Naive B cell (primary cell): ENCODE data around the gene GULP1. TPM values are rescaled to one million over a fixed set of nuclear protein-coding genes. Genes with fewer than 3 reads are reported as not detected.
"Not testable (repeated sequence)": the region's sequence is repeated elsewhere in the genome, so short reads cannot be mapped to it uniquely, and the experiment has no call there.

Experiments used
- ATAC-seq, 2 donors: fragments of 150-1000 bp; cut with Tn5 transposase; 2 replicates each; pipeline ENCODE4 v1.10.0; 2021; ENCODE audit warnings: low read depth in 2 of 2, mild to moderate bottlenecking in 2 of 2, moderate library complexity in 2 of 2
- DNase-seq: peaks from one replicate; pipeline ENCODE4 v3.0.0; 2022
- H3K27ac Mint-ChIP-seq, 6 donors: one replicate each; pipeline ENCODE4 v1.8.0; 2020 to 2022; ENCODE audit warnings: mild to moderate bottlenecking in 6 of 6, mixed read lengths in 6 of 6, moderate library complexity in 5 of 6, inconsistent platforms in 2 of 6
- H3K27me3 Mint-ChIP-seq, 3 donors: one replicate each; pipeline ENCODE4 v1.8.0; 2021 to 2022; ENCODE audit warnings: mixed read lengths in 3 of 3, mild to moderate bottlenecking in 1 of 3
- H3K36me3 Mint-ChIP-seq, 2 donors: one replicate each; pipeline ENCODE4 v1.8.0; 2020 to 2022; ENCODE audit warnings: mixed read lengths in 2 of 2, inconsistent platforms in 1 of 2, mild to moderate bottlenecking in 1 of 2
- H3K4me1 Mint-ChIP-seq, 3 donors: one replicate each; pipeline ENCODE4 v1.8.0; 2020 to 2022; ENCODE audit warnings: mixed read lengths in 3 of 3, inconsistent platforms in 1 of 3, mild to moderate bottlenecking in 1 of 3, moderate library complexity in 1 of 3
- H3K4me3 Mint-ChIP-seq, 8 donors: one replicate each; pipeline ENCODE4 v1.8.0; 2020 to 2022; ENCODE audit warnings: mild to moderate bottlenecking in 8 of 8, mixed read lengths in 8 of 8, moderate library complexity in 8 of 8, inconsistent platforms in 2 of 8
- H3K9me3 Mint-ChIP-seq, 7 donors: one replicate each; pipeline ENCODE4 v1.8.0; 2020 to 2022; ENCODE audit warnings: mixed read lengths in 7 of 7, mild to moderate bottlenecking in 5 of 7, inconsistent platforms in 2 of 7, moderate library complexity in 1 of 7
- polyA plus RNA-seq, 6 donors: library from polyadenylated mRNA; unstranded; fragments of 300-500 nt; fragmentation: Illumina TruSeq; gene quantifications; one replicate each; pipeline ENCODE4 v1.2.3, GENCODE V29; 2021; ENCODE audit warnings: low read depth in 6 of 6

GULP1 gene
- polyA plus RNA-seq, 6 donors from 2014 or later, result not detected

DNA sequence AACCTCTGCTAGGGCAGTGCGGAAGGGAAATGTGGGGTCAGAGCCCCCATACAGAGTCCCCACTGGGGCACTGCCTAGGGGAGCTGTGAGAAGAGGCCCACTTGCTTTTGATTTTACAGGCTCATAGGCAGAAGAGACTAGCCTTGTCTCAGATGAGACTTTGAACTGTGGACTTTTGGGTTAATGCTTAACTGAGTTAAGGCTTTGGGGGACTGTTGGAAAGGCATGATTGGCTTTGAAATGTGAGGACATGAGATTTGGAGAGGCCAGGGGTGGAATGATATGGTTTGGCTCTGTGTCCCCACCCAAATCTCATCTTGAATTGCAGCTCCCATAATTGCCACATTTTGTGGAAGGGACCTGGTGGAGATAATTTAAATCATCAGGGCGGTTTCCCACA is 267.8 kb downstream of the GULP1 start:
- not testable (repeated sequence) for DNase-seq, H3K4me3 Mint-ChIP-seq, H3K27me3 Mint-ChIP-seq, H3K36me3 Mint-ChIP-seq, H3K27ac Mint-ChIP-seq, H3K4me1 Mint-ChIP-seq, ATAC-seq
- peaks cover 0 to 27% (median 7%) of the 10 kb centered on the region in 7 donors for H3K9me3 Mint-ChIP-seq

GRCh38 chr2:188561473-188561979 is 269.9 kb downstream of the GULP1 start:
- Mint-ChIP-seq H3K27ac (no peak overlapping the region), H3K4me3 (no peak overlapping the region), H3K4me1 (no peaks in the 10 kb centered on the region), H3K36me3 (peaks cover 0 to 4% of the 10 kb centered on the region in 2 donors), H3K27me3 (no peaks in the 10 kb centered on the region), H3K9me3 (peaks cover 0 to 27% (median 7%) of the 10 kb centered on the region in 7 donors)
- ATAC-seq (no peak), DNase-seq (no peak)

- H3K36me3 Mint-ChIP-seq, result no peaks in the 10 kb centered on the region
- no peak for ATAC-seq
- H3K4me3 Mint-ChIP-seq, result no peak overlapping the region
- no peaks in the 10 kb centered on the region for H3K4me1 Mint-ChIP-seq
- DNase-seq, result no peak
- peaks cover 0 to 2% (median 0%) of the 10 kb centered on the region in 7 donors for H3K9me3 Mint-ChIP-seq
- H3K27ac Mint-ChIP-seq, result no peak overlapping the region
- H3K27me3 Mint-ChIP-seq, result no peaks in the 10 kb centered on the region
These were observed 277.9 kb downstream of the GULP1 start for GRCh38 chr2:188569431-188570165.

- Mint-ChIP-seq H3K9me3 (peaks cover 0 to 4% (median 0%) of the 10 kb centered on the region in 7 donors), H3K4me1 (no peaks in the 10 kb centered on the region), H3K36me3 (no peaks in the 10 kb centered on the region), H3K27ac (no peak overlapping the region), H3K4me3 (no peak overlapping the region), H3K27me3 (no peaks in the 10 kb centered on the region)
- ATAC-seq (no peak), DNase-seq (no peak)
These were observed 278.7 kb downstream of the GULP1 start for GRCh38 chr2:188570370-188570769.

DNA sequence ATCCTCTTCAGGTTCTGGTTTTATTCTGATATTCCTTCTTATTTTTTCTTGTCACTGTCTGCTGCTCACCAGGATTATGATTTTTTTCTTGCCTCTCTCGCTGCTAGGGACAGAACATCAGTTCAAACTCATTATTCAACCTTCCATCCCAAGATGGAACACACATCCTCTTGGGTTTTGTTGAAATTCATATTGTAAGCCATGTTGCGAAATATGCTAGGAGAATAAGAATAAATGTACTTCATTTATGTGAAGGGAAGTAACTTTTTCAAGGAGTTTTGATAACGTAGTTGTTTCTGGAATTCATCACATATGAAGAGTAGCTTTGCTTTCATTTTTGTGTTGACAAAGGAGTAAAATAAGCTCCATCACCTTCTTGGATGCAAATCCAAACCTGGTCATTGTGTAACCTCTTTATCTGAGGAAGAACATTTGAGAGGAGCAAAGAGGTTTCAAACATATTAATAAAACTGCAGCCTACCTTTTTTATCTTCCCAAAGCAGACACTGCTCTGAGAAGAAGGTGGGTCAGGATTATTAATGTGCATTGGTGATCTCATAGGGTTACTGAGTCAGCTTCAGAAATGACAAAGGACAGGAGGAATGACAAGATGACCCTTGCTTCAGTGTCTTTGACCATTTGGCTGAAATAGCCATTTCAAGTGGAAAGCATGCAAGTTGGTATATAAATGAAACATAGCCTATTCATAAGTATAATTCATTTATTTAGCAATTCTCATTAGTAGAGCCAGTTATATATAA is 280.0 kb downstream of the GULP1 start:
- H3K27me3 Mint-ChIP-seq, result no peaks in the 10 kb centered on the region
- no peak overlapping the region for H3K4me3 Mint-ChIP-seq
- H3K36me3 Mint-ChIP-seq, result no peaks in the 10 kb centered on the region
- H3K4me1 Mint-ChIP-seq, result no peaks in the 10 kb centered on the region
- ATAC-seq (no peak), DNase-seq (no peak)
- no peak overlapping the region for H3K27ac Mint-ChIP-seq
- peaks cover 0 to 4% (median 0%) of the 10 kb centered on the region in 7 donors for H3K9me3 Mint-ChIP-seq

GRCh38 chr2:188572592-188572991 is 280.9 kb downstream of the GULP1 start:
- Mint-ChIP-seq H3K9me3 (peaks cover 0 to 4% (median 0%) of the 10 kb centered on the region in 7 donors), H3K36me3 (no peaks in the 10 kb centered on the region), H3K4me3 (no peak overlapping the region), H3K4me1 (no peaks in the 10 kb centered on the region), H3K27me3 (no peaks in the 10 kb centered on the region), H3K27ac (no peak overlapping the region)
- ATAC-seq, result no peak
- no peak for DNase-seq

- DNase-seq (no peak), ATAC-seq (no peak)
- no peaks in the 10 kb centered on the region for H3K4me1 Mint-ChIP-seq
- H3K4me3 Mint-ChIP-seq, result no peak overlapping the region
- H3K27ac Mint-ChIP-seq, result no peak overlapping the region
- peaks cover 0 to 4% (median 0%) of the 10 kb centered on the region in 7 donors for H3K9me3 Mint-ChIP-seq
- H3K27me3 Mint-ChIP-seq, result no peaks in the 10 kb centered on the region
- no peaks in the 10 kb centered on the region for H3K36me3 Mint-ChIP-seq
These were observed 281.8 kb downstream of the GULP1 start for GRCh38 chr2:188573453-188573852.

- no peaks in the 10 kb centered on the region for H3K27me3 Mint-ChIP-seq
- ATAC-seq (no peak), DNase-seq (no peak)
- no peak overlapping the region for H3K27ac Mint-ChIP-seq
- H3K9me3 Mint-ChIP-seq, result peaks cover 0 to 4% (median 0%) of the 10 kb centered on the region in 7 donors
- H3K36me3 Mint-ChIP-seq, result no peaks in the 10 kb centered on the region
- H3K4me3 Mint-ChIP-seq, result no peak overlapping the region
- no peaks in the 10 kb centered on the region for H3K4me1 Mint-ChIP-seq
These were observed 284.3 kb downstream of the GULP1 start for GRCh38 chr2:188576006-188576405.

GRCh38 chr2:188576651-188577050 is 285.0 kb downstream of the GULP1 start:
- ATAC-seq (no peak), DNase-seq (no peak)
- H3K27me3 Mint-ChIP-seq, result no peaks in the 10 kb centered on the region
- H3K27ac Mint-ChIP-seq, result no peak overlapping the region
- peaks cover 0 to 8% (median 0%) of the 10 kb centered on the region in 7 donors for H3K9me3 Mint-ChIP-seq
- no peaks in the 10 kb centered on the region for H3K4me1 Mint-ChIP-seq
- H3K36me3 Mint-ChIP-seq, result no peaks in the 10 kb centered on the region
- H3K4me3 Mint-ChIP-seq, result no peak overlapping the region

DNA sequence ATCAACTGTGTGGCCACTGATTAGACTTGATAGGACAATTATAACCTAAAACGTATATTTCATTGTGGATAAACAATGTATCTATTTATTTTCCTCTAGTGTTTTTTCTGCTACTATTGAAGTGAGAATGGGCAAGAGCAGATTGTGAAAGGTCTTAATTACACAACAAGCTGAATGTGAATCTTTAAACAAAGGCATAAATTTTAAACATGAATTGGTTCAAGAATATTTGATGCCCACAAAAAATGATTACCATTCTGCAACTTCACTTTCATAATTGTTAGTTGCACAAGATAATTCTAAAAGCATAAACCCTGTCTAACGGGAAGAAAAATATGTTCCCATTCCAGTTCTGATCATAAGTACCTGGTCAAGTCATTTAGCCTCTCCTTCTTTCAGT is 285.6 kb downstream of the GULP1 start:
- no peaks in the 10 kb centered on the region for H3K4me1 Mint-ChIP-seq
- no peak overlapping the region for H3K4me3 Mint-ChIP-seq
- H3K36me3 Mint-ChIP-seq, result no peaks in the 10 kb centered on the region
- no peak overlapping the region for H3K27ac Mint-ChIP-seq
- peaks cover 0 to 8% (median 0%) of the 10 kb centered on the region in 7 donors for H3K9me3 Mint-ChIP-seq
- ATAC-seq (no peak), DNase-seq (no peak)
- no peaks in the 10 kb centered on the region for H3K27me3 Mint-ChIP-seq

DNA sequence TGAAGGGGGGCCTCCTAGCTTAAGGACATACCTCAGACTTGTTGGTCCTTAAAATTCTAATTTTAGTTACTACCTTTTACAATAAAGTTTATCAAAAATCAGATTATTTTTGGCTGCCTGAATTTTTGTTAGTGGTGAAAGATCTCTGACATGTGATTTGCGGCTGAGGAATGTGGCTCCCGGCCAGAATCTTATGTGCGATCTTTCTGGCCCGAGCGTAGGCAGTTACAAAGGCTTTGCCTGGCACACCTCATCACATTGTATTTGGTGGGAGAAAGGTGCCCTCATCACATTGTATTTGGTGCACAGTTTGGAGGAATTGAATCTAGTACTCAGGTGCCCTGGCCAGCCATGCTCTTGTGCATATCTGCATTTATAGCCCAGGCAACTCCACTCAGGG is 289.1 kb downstream of the GULP1 start:
- Mint-ChIP-seq H3K27me3 (no peaks in the 10 kb centered on the region), H3K9me3 (peaks cover 0 to 8% (median 0%) of the 10 kb centered on the region in 7 donors), H3K27ac (no peak overlapping the region), H3K36me3 (no peaks in the 10 kb centered on the region), H3K4me1 (no peaks in the 10 kb centered on the region), H3K4me3 (no peak overlapping the region)
- ATAC-seq (no peak), DNase-seq (no peak)

- Mint-ChIP-seq H3K27me3 (no peaks in the 10 kb centered on the region), H3K4me1 (no peaks in the 10 kb centered on the region), H3K9me3 (peaks cover 0 to 8% (median 0%) of the 10 kb centered on the region in 7 donors), H3K36me3 (no peaks in the 10 kb centered on the region), H3K4me3 (no peak overlapping the region), H3K27ac (no peak overlapping the region)
- no peak for ATAC-seq
- DNase-seq, result no peak
These were observed 290.5 kb downstream of the GULP1 start for GRCh38 chr2:188582211-188582610.

- H3K27ac Mint-ChIP-seq, result no peak overlapping the region
- H3K36me3 Mint-ChIP-seq, result no peaks in the 10 kb centered on the region
- no peaks in the 10 kb centered on the region for H3K4me1 Mint-ChIP-seq
- H3K27me3 Mint-ChIP-seq, result no peaks in the 10 kb centered on the region
- DNase-seq (no peak), ATAC-seq (no peak)
- H3K9me3 Mint-ChIP-seq, result peaks cover 0 to 4% (median 0%) of the 10 kb centered on the region in 7 donors
- no peak overlapping the region for H3K4me3 Mint-ChIP-seq
These were observed 296.6 kb downstream of the GULP1 start for GRCh38 chr2:188588235-188588634.

DNA sequence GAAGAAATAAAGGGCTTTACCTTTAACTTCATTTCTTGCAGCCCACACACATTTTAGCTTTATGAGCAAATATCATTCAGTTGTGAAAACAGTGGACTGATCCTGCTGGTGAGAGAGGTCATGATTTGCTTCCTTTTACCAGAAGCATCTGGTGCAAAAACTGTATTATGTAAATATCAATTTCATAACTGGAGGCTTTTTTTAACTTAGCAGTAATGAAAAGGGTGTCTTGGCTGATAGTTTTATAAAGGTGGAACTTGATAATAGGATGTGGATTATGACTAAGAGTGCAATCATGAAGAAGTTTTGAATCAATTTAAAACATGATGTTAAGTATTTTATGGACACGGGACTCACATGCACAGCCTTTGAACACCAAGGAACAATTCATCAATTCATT is 304.4 kb downstream of the GULP1 start:
- Mint-ChIP-seq H3K36me3 (no peaks in the 10 kb centered on the region), H3K27ac (no peak overlapping the region), H3K4me3 (no peak overlapping the region), H3K4me1 (no peaks in the 10 kb centered on the region), H3K9me3 (no peaks in the 10 kb centered on the region), H3K27me3 (no peaks in the 10 kb centered on the region)
- DNase-seq (no peak), ATAC-seq (no peak)
